ENCODE results near the gene P2RY14. TPM values are rescaled to one million over a fixed set of nuclear protein-coding genes. Genes with fewer than 3 reads are reported as not detected.

P2RY14 gene
- total and polyA plus RNA-seq, 10 of the 15 experiments (the other 5 are each of a cell fraction or from before 2014, with no cell fraction given), result 0.06 to 0.37 (median 0.28) TPM; not detected in 7

GRCh38 chr3:151322511-151322910 is 44.2 kb upstream of the P2RY14 start (continued):
- no peak for TF ChIP-seq TCF7 (IDR thresholded peaks at IDR 0.05; ENCODE audit: borderline replicate concordance)

- POLR2A ChIA-PET, result no interaction called here
- intact Hi-C loops (cut with micrococcal nuclease; ENCODE audit: unreplicated experiment) (no loop called here), in situ Hi-C loops (cut with MboI) (no loop called here)
- no TSS peak for BruUV-seq (replicated peaks)
- no peaks in the 10 kb centered on the region for H4K20me1 ChIP-seq (ENCODE audit: control insufficient read depth, insufficient read depth)
- no peak overlapping the region for H2AFZ ChIP-seq (ENCODE audit: control insufficient read depth, low read depth, low read length)
- no peak overlapping the region for H3K27ac ChIP-seq (ENCODE audit: control insufficient read depth, insufficient read depth)
- no peak overlapping the region for H3K4me3 ChIP-seq
- WGBS (ENCODE audit: insufficient coverage, insufficient replicate concordance, low lambda C conversion rate, missing lambda C conversion rate), result 0% methylated on average over 1 of the region's 1 CpG
- H3K36me3 ChIP-seq (ENCODE audit: control insufficient read depth in 2 of 2, insufficient read depth in 2 of 2, low read length in 1 of 2), result no peaks in the 10 kb centered on the region
- RAD21 ChIA-PET (ENCODE audit: unreplicated experiment), result no interaction called here
- DNase-seq (ENCODE audit: low read depth, low spot score) (no peak), ATAC-seq (no peak), FAIRE-seq (no peak)
- SMC1A ChIA-PET (ENCODE audit: uncharacterized antibody, unreplicated experiment), result interaction anchor here (1.6 kb wide), 1 partner anchor 14 kb away, joined by 3 read pairs; no protein-coding TSS in a partner anchor
- no peak overlapping the region for H3K4me2 ChIP-seq (ENCODE audit: control insufficient read depth, insufficient read depth)
- no peaks in the 10 kb centered on the region; a peak in 2 of 4 replicates for H3K27me3 ChIP-seq (replicated peaks in 1 of 2; ENCODE audit: control insufficient read depth in 2 of 2, insufficient read depth in 2 of 2, low read length in 1 of 2)
- no peak overlapping the region for H3K9ac ChIP-seq (ENCODE audit: control insufficient read depth, insufficient read depth, low read length)
- H3K79me2 ChIP-seq (ENCODE audit: control insufficient read depth, insufficient read depth, low read length), result no peaks in the 10 kb centered on the region
- CTCF ChIA-PET, result interaction anchor here (0.6 kb wide), 1 partner anchor 1572 kb away, joined by 3 read pairs; no protein-coding TSS in a partner anchor
- H3K4me1 ChIP-seq (ENCODE audit: control insufficient read depth, insufficient read depth, low read length), result no peaks in the 10 kb centered on the region
- H3K9me3 ChIP-seq (replicated peaks; ENCODE audit: control insufficient read depth, insufficient read depth, low read length), result no peaks in the 10 kb centered on the region
- no peak for TF ChIP-seq TAF1 (IDR thresholded peaks at IDR 0.05; ENCODE audit: borderline replicate concordance, low read depth, low read length)
- no peak for TF ChIP-seq YBX1 (IDR thresholded peaks at IDR 0.05)
- TF ChIP-seq REST (IDR thresholded peaks at IDR 0.05; ENCODE audit: low read depth, low read length), result no peak
- no peak for TF ChIP-seq SREBF2 (IDR thresholded peaks at IDR 0.05; ENCODE audit: low read length)
- no peak for TF ChIP-seq FOS (IDR thresholded peaks at IDR 0.05; ENCODE audit: borderline replicate concordance, extremely low read depth, insufficient read length)
- TF ChIP-seq NBN (IDR thresholded peaks at IDR 0.05), result no peak
- no peak for TF ChIP-seq TCF3 (IDR thresholded peaks at IDR 0.05; ENCODE audit: borderline replicate concordance, insufficient read depth, low read depth, low read length)
- TF ChIP-seq CTCF (IDR thresholded peaks at IDR 0.05 in 2 of 3, conservative IDR thresholded peaks at IDR 0.05 in 1 of 3; ENCODE audit: control insufficient read depth in 2 of 3, extremely low read depth in 1 of 3, insufficient read depth in 1 of 3, low read depth in 3 of 3, low read length in 3 of 3), result no peak
- no peak for TF ChIP-seq STAT1 (conservative IDR thresholded peaks at IDR 0.05)
- no peak for TF ChIP-seq STAT3 (IDR thresholded peaks at IDR 0.05; ENCODE audit: low read depth, low read length)
- TF ChIP-seq BHLHE40 (IDR thresholded peaks at IDR 0.05; ENCODE audit: borderline replicate concordance in 1 of 2, low read depth in 2 of 2, low read length in 1 of 2), result no peak
- TF ChIP-seq KAT2A (conservative IDR thresholded peaks at IDR 0.05; ENCODE audit: control insufficient read depth, low read depth, low read length), result no peak
- no peak for TF ChIP-seq CBX3 (IDR thresholded peaks at IDR 0.05; ENCODE audit: borderline replicate concordance, low read depth)
- no peak for TF ChIP-seq JUND (IDR thresholded peaks at IDR 0.05; ENCODE audit: low read depth, low read length)
Measured at GRCh38 chr3:151321526-151321925, 43.2 kb upstream of the P2RY14 start.

All from GM12878 (cell line).